ENCODE measurements around the gene CCT7. TPM values are rescaled to one million over a fixed set of nuclear protein-coding genes. Genes with fewer than 3 reads are reported as not detected.

The CCT7 gene
- total and polyA plus RNA-seq, 4 donors, result 129 to 207 (median 178) TPM

GRCh38 chr2:73244580-73244979, 10.5 kb downstream of the CCT7 start:
- Histone ChIP-seq H3K4me3 (no peak overlapping the region), H3K4me1 (ENCODE audit: control insufficient read depth in 5 of 5, insufficient read depth in 5 of 5, low read length in 5 of 5) (peaks cover 0 to 7% (median 0%) of the 10 kb centered on the region in 5 donors), H3K9ac (ENCODE audit: insufficient read depth in 1 of 2, low read length in 2 of 2) (no peak overlapping the region), H3K27ac (ENCODE audit: low read depth in 1 of 2, low read length in 1 of 2) (no peak overlapping the region), H3K9me3 (ENCODE audit: control insufficient read depth in 4 of 4, insufficient read depth in 3 of 4, low read length in 3 of 4) (no peaks in the 10 kb centered on the region), H3K27me3 (ENCODE audit: control insufficient read depth in 3 of 3, insufficient read depth in 3 of 3, low read length in 2 of 3) (no peaks in the 10 kb centered on the region), H3K36me3 (ENCODE audit: control insufficient read depth in 4 of 4, insufficient read depth in 4 of 4, low read length in 4 of 4) (peaks cover 43 to 76% (median 58%) of the 10 kb centered on the region in 4 donors)
- WGBS, 2 donors, result 90 to 92% methylated on average over 3 of the region's 3 CpGs
- no peak for TF ChIP-seq CTCF (IDR thresholded peaks at IDR 0.05; ENCODE audit: control extremely low read depth, extremely low read depth)
- DNase-seq (no peak), ATAC-seq (ENCODE audit: insufficient read depth, low FRiP score) (no peak)

- H3K9ac ChIP-seq (ENCODE audit: insufficient read depth in 1 of 2, low read length in 2 of 2), result no peak overlapping the region
- H3K4me3 ChIP-seq, result no peak overlapping the region
- no peak for TF ChIP-seq CTCF (IDR thresholded peaks at IDR 0.05; ENCODE audit: control extremely low read depth, extremely low read depth)
- H3K36me3 ChIP-seq (ENCODE audit: control insufficient read depth in 4 of 4, insufficient read depth in 4 of 4, low read length in 4 of 4), result peaks cover 54 to 83% (median 66%) of the 10 kb centered on the region in 4 donors
- no peaks in the 10 kb centered on the region for H3K27me3 ChIP-seq (ENCODE audit: control insufficient read depth in 3 of 3, insufficient read depth in 3 of 3, low read length in 2 of 3)
- no peaks in the 10 kb centered on the region for H3K9me3 ChIP-seq (ENCODE audit: control insufficient read depth in 4 of 4, insufficient read depth in 3 of 4, low read length in 3 of 4)
- H3K4me1 ChIP-seq (ENCODE audit: control insufficient read depth in 5 of 5, insufficient read depth in 5 of 5, low read length in 5 of 5), result peaks cover 0 to 7% (median 0%) of the 10 kb centered on the region in 5 donors
- H3K27ac ChIP-seq (ENCODE audit: low read depth in 1 of 2, low read length in 1 of 2), result no peak overlapping the region
- ATAC-seq (ENCODE audit: insufficient read depth, low FRiP score), result no peak
- WGBS, 2 donors, result 73 to 84% methylated on average over 3 of the region's 3 CpGs
- no peak for DNase-seq
These were observed 12.7 kb downstream of the CCT7 start for GRCh38 chr2:73246850-73247249.

DNA sequence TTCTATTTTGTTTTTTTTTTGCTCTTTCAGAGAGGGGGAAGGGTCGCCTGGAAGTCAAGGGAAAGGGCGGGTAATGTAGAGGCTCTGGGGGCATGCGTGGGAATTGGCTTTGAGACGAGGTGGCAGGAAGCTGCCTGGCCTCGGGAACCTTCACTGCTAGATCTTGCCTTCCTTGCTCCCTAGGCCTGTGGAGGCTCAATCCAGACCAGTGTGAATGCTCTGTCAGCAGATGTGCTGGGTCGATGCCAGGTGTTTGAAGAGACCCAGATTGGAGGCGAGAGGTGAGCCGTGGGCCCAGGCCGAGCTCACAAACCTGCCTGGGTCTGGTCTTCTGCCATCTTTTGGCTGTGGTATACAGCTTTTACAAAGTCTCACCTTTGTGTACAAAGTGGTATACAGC, 15.5 kb downstream of the CCT7 start:
- Histone ChIP-seq H3K9ac (ENCODE audit: insufficient read depth in 1 of 2, low read length in 2 of 2) (no peak overlapping the region), H3K4me3 (no peak overlapping the region), H3K27ac (ENCODE audit: low read depth in 1 of 2, low read length in 1 of 2) (no peak overlapping the region), H3K9me3 (ENCODE audit: control insufficient read depth in 4 of 4, insufficient read depth in 3 of 4, low read length in 3 of 4) (no peaks in the 10 kb centered on the region), H3K36me3 (ENCODE audit: control insufficient read depth in 4 of 4, insufficient read depth in 4 of 4, low read length in 4 of 4) (peaks cover 62 to 84% (median 72%) of the 10 kb centered on the region in 4 donors), H3K4me1 (ENCODE audit: control insufficient read depth in 5 of 5, insufficient read depth in 5 of 5, low read length in 5 of 5) (no peaks in the 10 kb centered on the region), H3K27me3 (ENCODE audit: control insufficient read depth in 3 of 3, insufficient read depth in 3 of 3, low read length in 2 of 3) (no peaks in the 10 kb centered on the region)
- no peak for TF ChIP-seq CTCF (IDR thresholded peaks at IDR 0.05; ENCODE audit: control extremely low read depth, extremely low read depth)
- ATAC-seq (ENCODE audit: insufficient read depth, low FRiP score) (no peak), DNase-seq (no peak)
- 87 to 88% methylated on average over 9 of the region's 9 CpGs for WGBS, 2 donors
